Kidney epithelial cell (primary cell): ENCODE data around the gene DYTN. TPM values are rescaled to one million over a fixed set of nuclear protein-coding genes. Genes with fewer than 3 reads are reported as not detected.

ENCODE experiments used
- DNase-seq: peaks from one replicate; pipeline ENCODE4 v3.0.0-alpha.2; 2010; ENCODE audit warnings: low read depth
- H3K27me3 ChIP-seq: 2 replicates; pipeline ENCODE4 v1.6.0; 2011; ENCODE audit warnings: low read length; ENCODE audit not compliant: control insufficient read depth, insufficient read depth
- H3K36me3 ChIP-seq: 2 replicates; pipeline ENCODE4 v1.5.1; 2011; ENCODE audit warnings: low read length; ENCODE audit not compliant: control insufficient read depth, insufficient read depth
- H3K4me3 ChIP-seq: 2 replicates; pipeline ENCODE4 v1.5.1; 2011; ENCODE audit warnings: low read depth, mild to moderate bottlenecking, control low read depth, low read length
- CTCF ChIP-seq: IDR thresholded peaks from 2 replicates; pipeline ENCODE4 v1.5.1; 2011; ENCODE audit warnings: mild to moderate bottlenecking, moderate library complexity, low read length, control low read depth, inconsistent platforms; ENCODE audit not compliant: insufficient read depth, poor library complexity, severe bottlenecking
- total RNA-seq: library from RNA; depleted of rRNA; stranded (reverse); fragments of >200 nt; gene quantifications from 2 replicates; pipeline ENCODE4 v1.2.3, GENCODE V29; 2015

Gene DYTN
- total RNA-seq, 1 donor from 2014 or later: not detected

GRCh38 chr2:206641226-206641625 lies 77.0 kb downstream of the DYTN start:
- H3K27me3 ChIP-seq: peaks cover 18% of the 10 kb centered on the region
- H3K36me3 ChIP-seq: no peaks in the 10 kb centered on the region
- no peak overlapping the region for H3K4me3 ChIP-seq
- TF ChIP-seq CTCF: no peak
- DNase-seq: no peak

- DNase-seq: no peak
- Histone ChIP-seq H3K4me3 (no peak overlapping the region), H3K27me3 (peaks cover 18% of the 10 kb centered on the region), H3K36me3 (no peaks in the 10 kb centered on the region)
- TF ChIP-seq CTCF: no peak
Measured at GRCh38 chr2:206639636-206640035, 78.6 kb downstream of the DYTN start.

- no peak for TF ChIP-seq CTCF
- H3K36me3 ChIP-seq: no peaks in the 10 kb centered on the region
- DNase-seq: no peak
- H3K4me3 ChIP-seq: no peak overlapping the region
- no peaks in the 10 kb centered on the region for H3K27me3 ChIP-seq
Measured at GRCh38 chr2:206635015-206635414, 83.2 kb downstream of the DYTN start.

GRCh38 chr2:206631340-206631739 lies 86.9 kb downstream of the DYTN start:
- DNase-seq: no peak
- H3K36me3 ChIP-seq: no peaks in the 10 kb centered on the region
- H3K4me3 ChIP-seq: no peak overlapping the region
- H3K27me3 ChIP-seq: no peaks in the 10 kb centered on the region
- no peak for TF ChIP-seq CTCF

- Histone ChIP-seq H3K36me3 (no peaks in the 10 kb centered on the region), H3K27me3 (peaks cover 2% of the 10 kb centered on the region), H3K4me3 (no peak overlapping the region)
- no peak for TF ChIP-seq CTCF
- no peak for DNase-seq
Measured at GRCh38 chr2:206627632-206628031, 90.6 kb downstream of the DYTN start.

GRCh38 chr2:206626108-206626507 lies 92.1 kb downstream of the DYTN start:
- peaks cover 2% of the 10 kb centered on the region for H3K27me3 ChIP-seq
- no peaks in the 10 kb centered on the region for H3K36me3 ChIP-seq
- no peak overlapping the region for H3K4me3 ChIP-seq
- TF ChIP-seq CTCF: no peak
- no peak for DNase-seq
